IgD-negative memory B cell (primary cell): ENCODE data around the gene ZNF451. TPM values are rescaled to one million over a fixed set of nuclear protein-coding genes. Genes with fewer than 3 reads are reported as not detected.
"Not testable (repeated sequence)": the region's sequence is repeated elsewhere in the genome, so short reads cannot be mapped to it uniquely, and the experiment has no call there.

Source experiments
- H3K27ac Mint-ChIP-seq, 3 donors: one replicate each; pipeline ENCODE4 v1.8.0; 2020 to 2022; ENCODE audit warnings: mild to moderate bottlenecking in 3 of 3, mixed read lengths in 3 of 3, moderate library complexity in 1 of 3
- H3K27me3 Mint-ChIP-seq: one replicate; pipeline ENCODE4 v1.8.0; 2021; ENCODE audit warnings: mixed read lengths
- H3K36me3 Mint-ChIP-seq: one replicate; pipeline ENCODE4 v1.8.0; 2020; ENCODE audit warnings: mild to moderate bottlenecking, mixed read lengths
- H3K4me1 Mint-ChIP-seq, 3 donors: one replicate each; pipeline ENCODE4 v1.8.0; 2020 to 2022; ENCODE audit warnings: mixed read lengths in 3 of 3, mild to moderate bottlenecking in 1 of 3
- H3K4me3 Mint-ChIP-seq, 4 donors: one replicate each; pipeline ENCODE4 v1.8.0; 2020 to 2022; ENCODE audit warnings: mild to moderate bottlenecking in 4 of 4, mixed read lengths in 4 of 4, moderate library complexity in 3 of 4
- H3K9me3 Mint-ChIP-seq, 3 donors: one replicate each; pipeline ENCODE4 v1.8.0; 2020 to 2021; ENCODE audit warnings: mixed read lengths in 3 of 3, mild to moderate bottlenecking in 1 of 3
- polyA plus RNA-seq: library from polyadenylated mRNA; unstranded; fragments of 300-500 nt; fragmentation: Illumina TruSeq; gene quantifications from one replicate; pipeline ENCODE4 v1.2.3, GENCODE V29; 2021

The ZNF451 gene
- polyA plus RNA-seq, 1 donor from 2014 or later, result 22.3 TPM

DNA sequence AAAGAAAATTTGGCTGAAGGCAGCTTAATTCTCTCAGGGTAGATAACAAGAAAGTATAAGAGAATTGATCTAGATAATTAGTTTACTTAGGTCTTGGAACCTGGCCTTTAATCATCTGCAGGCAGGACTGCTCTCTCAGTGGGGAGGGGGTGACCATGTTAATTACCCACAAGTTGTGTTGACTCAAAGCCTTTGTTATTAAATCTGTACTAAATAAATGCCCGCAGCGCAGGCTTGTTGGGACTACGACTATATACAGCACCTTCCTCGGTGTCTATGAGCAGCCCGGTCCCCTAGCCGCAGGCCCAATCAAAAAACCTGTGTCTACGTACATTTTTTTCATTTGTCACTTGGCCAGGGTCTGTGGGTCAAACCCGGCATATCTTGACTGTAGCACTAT, 15.6 kb upstream of the ZNF451 start:
- peaks cover 10% of the 10 kb centered on the region for H3K36me3 Mint-ChIP-seq
- peaks cover 0 to 6% (median 2%) of the 10 kb centered on the region in 3 donors for H3K9me3 Mint-ChIP-seq
- no peak overlapping the region for H3K4me3 Mint-ChIP-seq
- peaks cover 0 to 3% (median 0%) of the 10 kb centered on the region in 3 donors for H3K4me1 Mint-ChIP-seq
- no peak overlapping the region for H3K27ac Mint-ChIP-seq
- no peaks in the 10 kb centered on the region for H3K27me3 Mint-ChIP-seq

DNA sequence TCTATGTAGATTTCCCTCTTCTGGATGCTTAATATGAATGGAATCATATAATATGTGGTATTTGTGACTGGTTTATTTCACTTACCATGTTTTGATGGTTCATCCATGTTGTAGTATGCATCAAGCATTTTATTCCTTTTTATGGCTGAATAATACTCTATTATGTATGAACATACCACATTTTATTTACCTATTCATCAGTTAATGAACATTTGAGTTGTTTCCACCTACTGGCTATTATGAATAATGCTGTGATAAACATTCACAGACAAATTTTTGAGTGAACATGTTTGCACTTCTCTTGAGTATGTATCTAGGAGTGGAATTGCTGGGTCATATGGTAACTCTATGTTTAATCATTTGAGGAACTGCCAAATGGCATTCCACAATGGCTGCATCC, 14.9 kb upstream of the ZNF451 start:
- Mint-ChIP-seq H3K4me1 (peaks cover 0 to 3% (median 0%) of the 10 kb centered on the region in 3 donors), H3K27ac (no peak overlapping the region), H3K36me3 (peaks cover 11% of the 10 kb centered on the region), H3K27me3 (no peaks in the 10 kb centered on the region), H3K4me3 (no peak overlapping the region), H3K9me3 (peaks cover 0 to 6% (median 2%) of the 10 kb centered on the region in 3 donors)

DNA sequence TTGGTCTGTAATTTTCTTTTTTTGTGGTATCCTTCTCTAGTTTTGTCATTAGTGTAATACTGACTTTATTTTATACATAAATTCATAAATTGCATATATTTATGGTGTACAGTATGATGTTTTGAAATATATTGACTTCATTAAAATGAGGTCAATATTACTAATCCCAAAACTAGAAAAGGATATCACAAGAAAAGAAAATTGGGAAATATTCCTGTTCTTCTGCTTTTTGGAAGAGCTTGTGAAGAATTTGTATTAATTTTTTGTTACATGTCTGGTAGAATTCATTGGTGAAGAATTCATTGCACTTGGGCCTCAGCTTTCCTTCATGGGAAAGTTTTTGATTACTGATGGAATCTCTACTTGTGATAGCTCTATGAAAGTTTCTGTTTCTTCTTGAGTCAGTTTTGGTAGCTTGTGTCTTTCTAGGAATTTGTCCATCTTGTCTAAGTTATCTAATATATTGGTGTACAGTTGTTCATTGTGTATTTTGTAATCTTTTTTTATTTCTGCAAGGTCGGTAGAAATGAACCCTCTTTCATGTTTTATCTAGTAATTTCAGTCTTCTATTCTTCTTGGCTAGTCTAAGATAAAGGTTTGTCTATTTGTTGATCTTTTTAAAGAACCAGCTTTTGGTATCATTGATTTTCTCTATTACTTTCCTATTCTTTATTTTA, 11.3 kb upstream of the ZNF451 start:
- Mint-ChIP-seq H3K4me1 (peaks cover 0 to 3% (median 0%) of the 10 kb centered on the region in 3 donors), H3K4me3 (no peak overlapping the region), H3K27me3 (no peaks in the 10 kb centered on the region), H3K9me3 (peaks cover 0 to 6% (median 5%) of the 10 kb centered on the region in 3 donors), H3K27ac (no peak overlapping the region), H3K36me3 (peaks cover 15% of the 10 kb centered on the region)

DNA sequence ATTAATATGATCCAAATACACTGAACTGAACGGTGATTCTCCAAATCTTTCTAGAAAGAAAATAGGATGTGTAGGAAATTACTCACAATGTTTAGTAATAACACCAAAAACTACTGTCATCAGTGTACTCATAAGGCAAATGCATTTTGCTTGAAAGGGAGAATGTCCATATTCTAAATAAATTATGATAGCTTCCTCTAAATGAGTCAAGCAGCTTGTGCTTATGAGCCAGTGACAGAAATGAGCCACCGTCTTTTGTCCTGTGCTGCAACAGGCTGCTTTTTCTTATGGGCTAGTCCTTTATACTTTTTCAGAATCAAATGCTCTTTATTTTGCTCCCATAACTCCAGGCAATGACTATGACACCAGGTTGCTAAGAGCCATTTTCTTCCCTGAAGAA, 4.5 kb upstream of the ZNF451 start:
- H3K27ac Mint-ChIP-seq, result no peak overlapping the region
- peaks cover 4 to 6% (median 5%) of the 10 kb centered on the region in 3 donors for H3K4me1 Mint-ChIP-seq
- no peaks in the 10 kb centered on the region for H3K27me3 Mint-ChIP-seq
- peaks cover 3% of the 10 kb centered on the region for H3K36me3 Mint-ChIP-seq
- H3K4me3 Mint-ChIP-seq, result peak overlapping the region in 1 of 4 donors; percentile 17
- peaks cover 0 to 1% (median 0%) of the 10 kb centered on the region in 3 donors for H3K9me3 Mint-ChIP-seq

DNA sequence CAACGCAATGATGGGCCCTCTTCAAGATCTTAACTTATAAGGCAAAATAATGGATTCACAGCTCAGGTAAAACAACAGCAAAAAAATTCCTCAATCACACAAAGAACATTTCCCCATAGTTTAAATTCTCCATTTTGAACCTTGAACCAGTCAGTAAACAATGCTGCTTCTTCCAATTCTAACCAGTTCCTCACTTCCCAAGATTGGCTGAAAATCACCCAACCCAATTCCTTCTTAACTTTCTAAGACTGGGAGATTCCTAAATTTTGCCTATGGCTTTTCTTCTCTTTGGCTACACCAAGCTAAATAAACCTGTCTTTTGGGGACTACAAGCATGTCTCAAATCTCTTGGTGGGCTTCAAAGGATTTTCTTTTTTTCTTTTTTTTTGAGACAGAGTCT, 3.1 kb upstream of the ZNF451 start:
- Mint-ChIP-seq H3K4me1 (peaks cover 8 to 13% (median 11%) of the 10 kb centered on the region in 3 donors), H3K27ac (no peak overlapping the region), H3K9me3 (no peaks in the 10 kb centered on the region), H3K4me3 (peak overlapping the region in 1 of 4 donors; percentile 68), H3K27me3 (no peaks in the 10 kb centered on the region), H3K36me3 (peaks cover 2% of the 10 kb centered on the region)

DNA sequence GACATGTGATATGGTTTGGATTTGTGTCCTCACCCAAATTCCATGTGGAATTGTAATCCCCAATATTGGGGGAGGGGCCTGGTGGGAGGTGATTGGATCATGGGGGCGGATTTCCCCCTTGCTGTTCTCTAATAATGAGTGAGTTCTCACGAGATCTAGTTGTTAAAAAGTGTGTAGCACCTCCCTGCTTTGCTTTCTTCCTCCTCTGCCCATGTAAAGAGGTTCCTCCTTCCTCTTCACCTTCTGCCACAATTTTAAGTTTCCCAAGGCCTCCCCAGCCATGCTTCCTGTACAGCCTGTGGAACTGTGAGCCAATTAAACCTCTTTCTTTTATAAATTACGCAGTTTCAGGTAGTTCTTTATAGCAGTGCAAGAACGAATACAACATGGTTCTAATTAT, 2.1 kb upstream of the ZNF451 start:
- no peak overlapping the region for H3K4me3 Mint-ChIP-seq
- peaks cover 14 to 18% (median 18%) of the 10 kb centered on the region in 3 donors for H3K4me1 Mint-ChIP-seq
- no peaks in the 10 kb centered on the region for H3K27me3 Mint-ChIP-seq
- peaks cover 4% of the 10 kb centered on the region for H3K36me3 Mint-ChIP-seq
- no peaks in the 10 kb centered on the region for H3K9me3 Mint-ChIP-seq
- no peak overlapping the region for H3K27ac Mint-ChIP-seq

DNA sequence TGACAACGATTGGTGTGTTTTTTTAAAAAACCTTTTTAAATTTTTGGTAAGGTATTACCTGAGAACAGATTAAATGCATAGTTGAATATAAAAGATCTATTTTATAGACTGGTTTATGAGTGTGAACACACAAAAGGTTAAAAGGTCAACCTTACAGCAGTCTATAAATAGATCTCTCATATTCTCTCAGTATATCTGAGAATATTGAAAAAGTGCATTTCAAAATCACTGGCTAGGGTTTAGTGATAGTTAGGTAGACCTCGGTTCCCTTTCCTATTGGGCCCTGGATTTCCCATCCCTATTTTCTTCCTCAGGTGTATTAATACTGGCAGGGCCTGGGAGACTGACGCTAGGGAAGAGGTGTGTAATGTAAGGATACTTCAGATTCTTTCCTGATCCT, 723 bp upstream of the ZNF451 start:
- Mint-ChIP-seq H3K27ac (peak overlapping the region; percentile 72 to 95 (median 79)), H3K27me3 (no peaks in the 10 kb centered on the region), H3K36me3 (peaks cover 4% of the 10 kb centered on the region), H3K9me3 (no peaks in the 10 kb centered on the region), H3K4me1 (peaks cover 23 to 27% (median 27%) of the 10 kb centered on the region in 3 donors), H3K4me3 (peak overlapping the region; percentile 92 to 99 (median 94))

DNA sequence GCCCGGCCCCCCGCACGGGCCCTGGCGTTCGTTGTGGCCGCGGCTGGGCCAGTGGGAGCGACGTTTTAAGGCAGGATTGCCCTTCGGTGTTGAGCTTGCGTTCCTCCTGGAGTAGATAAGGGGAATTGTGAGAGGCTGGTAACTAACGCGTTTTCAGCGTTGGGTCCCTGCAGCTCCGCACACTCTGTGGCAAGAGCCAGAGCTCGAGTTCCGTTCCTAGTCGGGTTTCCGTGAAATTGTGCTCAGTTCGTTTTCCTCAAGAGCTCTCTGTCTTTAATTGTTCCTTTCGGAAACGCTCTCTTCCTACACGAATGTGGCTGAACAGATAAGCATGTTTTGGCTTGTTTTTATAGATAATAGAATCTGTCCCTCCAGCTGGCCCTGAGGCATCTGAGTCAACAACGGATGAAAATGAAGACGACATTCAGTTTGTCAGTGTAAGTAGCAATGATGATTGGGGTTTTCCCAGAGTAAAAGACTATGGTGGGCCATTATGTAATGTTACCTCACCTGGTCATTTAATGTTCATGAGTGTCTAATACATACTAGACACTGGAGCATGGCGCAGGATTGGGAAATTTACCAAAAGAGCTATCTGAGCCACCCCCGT, 575 bp downstream of the ZNF451 start:
- not testable (repeated sequence) for H3K27me3 Mint-ChIP-seq, H3K9me3 Mint-ChIP-seq, H3K36me3 Mint-ChIP-seq
- Mint-ChIP-seq H3K4me3 (peak overlapping the region in 2 of 4 donors; percentile 92 to 96), H3K27ac (peak overlapping the region in 2 of 3 donors; percentile 72 to 79), H3K4me1 (peaks cover 26 to 29% (median 27%) of the 10 kb centered on the region in 3 donors)

DNA sequence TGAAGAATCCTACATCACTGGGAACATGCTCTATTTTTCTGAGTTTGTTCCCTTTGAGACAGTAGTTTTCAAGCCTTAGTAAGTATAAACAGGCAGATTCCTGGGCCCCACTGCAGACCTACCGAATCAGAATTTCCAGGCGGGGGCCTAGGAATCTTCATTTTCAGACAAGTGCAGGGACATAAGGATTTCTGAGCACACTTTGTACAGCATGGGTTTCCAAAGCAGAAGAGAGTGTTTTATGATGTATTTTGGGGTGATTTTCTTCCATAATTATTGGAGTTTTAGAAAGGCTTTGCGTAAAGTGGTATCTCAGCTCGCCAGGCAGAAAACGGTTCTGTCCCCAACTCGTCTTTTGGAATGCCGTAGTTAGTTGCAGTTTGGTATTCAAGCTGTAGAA, 1.4 kb downstream of the ZNF451 start:
- Mint-ChIP-seq H3K4me3 (peak overlapping the region; percentile 17 to 70 (median 52)), H3K4me1 (peaks cover 26 to 30% (median 27%) of the 10 kb centered on the region in 3 donors), H3K27ac (peak overlapping the region in 2 of 3 donors; percentile 22 to 68)
- H3K36me3 Mint-ChIP-seq, H3K27me3 Mint-ChIP-seq, H3K9me3 Mint-ChIP-seq: not testable (repeated sequence)

DNA sequence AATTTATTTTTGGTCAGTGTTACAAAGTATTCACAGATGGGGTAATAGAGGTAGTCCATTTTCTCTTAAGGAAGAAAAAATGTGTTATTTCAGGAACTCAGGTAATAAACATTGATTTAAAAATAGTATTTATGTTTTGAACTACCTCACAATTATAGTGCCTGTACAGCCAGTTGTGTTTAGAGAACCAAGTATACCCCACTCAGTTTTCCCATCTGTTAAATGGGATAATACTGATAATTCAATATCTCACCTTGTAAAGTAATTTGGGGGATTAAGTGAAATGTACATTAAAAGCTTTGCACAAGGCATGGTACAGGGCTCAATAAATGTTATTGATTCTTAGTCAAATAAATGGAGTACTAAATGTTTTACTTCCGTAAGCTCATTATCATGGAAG, 4.7 kb downstream of the ZNF451 start:
- peaks cover 4% of the 10 kb centered on the region for H3K36me3 Mint-ChIP-seq
- H3K9me3 Mint-ChIP-seq, result no peaks in the 10 kb centered on the region
- no peak overlapping the region for H3K4me3 Mint-ChIP-seq
- peaks cover 31 to 40% (median 39%) of the 10 kb centered on the region in 3 donors for H3K4me1 Mint-ChIP-seq
- no peak overlapping the region for H3K27ac Mint-ChIP-seq
- H3K27me3 Mint-ChIP-seq, result no peaks in the 10 kb centered on the region

DNA sequence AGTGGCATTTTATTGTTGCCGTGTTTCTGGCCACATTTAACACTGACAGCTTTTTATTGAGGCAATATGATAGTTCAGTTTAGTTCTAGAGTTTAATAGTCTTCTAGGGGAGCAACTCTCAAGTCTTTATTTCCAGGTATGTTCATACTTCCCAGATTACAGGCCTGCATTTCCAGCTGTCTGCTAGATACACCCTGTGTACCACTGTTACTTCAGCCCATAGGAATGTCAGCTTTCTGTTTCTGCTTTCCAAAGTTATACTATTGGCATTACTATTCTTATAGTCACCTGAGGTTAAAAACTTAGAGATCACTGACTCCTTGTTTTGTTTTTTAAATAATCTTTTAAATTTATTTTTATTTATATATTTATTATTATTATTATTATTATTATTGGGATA, 7.6 kb downstream of the ZNF451 start:
- Mint-ChIP-seq H3K36me3 (peaks cover 8% of the 10 kb centered on the region), H3K27me3 (no peaks in the 10 kb centered on the region), H3K4me1 (peaks cover 21 to 27% (median 26%) of the 10 kb centered on the region in 3 donors), H3K9me3 (no peaks in the 10 kb centered on the region), H3K27ac (no peak overlapping the region), H3K4me3 (no peak overlapping the region)

DNA sequence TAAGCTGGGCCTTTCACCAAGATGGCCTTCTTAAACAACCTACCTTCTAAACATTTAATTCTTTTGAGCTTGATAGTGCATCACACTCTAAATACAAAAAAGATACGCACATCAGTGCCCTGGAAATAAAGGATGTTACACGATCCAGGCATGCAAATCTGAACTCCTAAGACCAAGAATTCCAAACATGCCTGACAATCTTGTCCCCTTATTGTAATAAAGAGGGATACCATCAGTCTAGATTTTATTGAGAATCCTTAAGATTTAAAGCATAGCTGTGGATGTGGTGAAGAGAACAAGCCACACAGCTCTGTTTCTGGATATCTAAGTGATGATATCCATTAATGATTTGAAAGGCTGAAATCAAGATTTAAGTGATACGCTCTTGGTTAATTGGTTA, 13.0 kb downstream of the ZNF451 start:
- Mint-ChIP-seq H3K27ac (no peak overlapping the region), H3K27me3 (no peaks in the 10 kb centered on the region), H3K4me3 (no peak overlapping the region), H3K36me3 (peaks cover 11% of the 10 kb centered on the region), H3K4me1 (peaks cover 14 to 22% (median 21%) of the 10 kb centered on the region in 3 donors), H3K9me3 (no peaks in the 10 kb centered on the region)

DNA sequence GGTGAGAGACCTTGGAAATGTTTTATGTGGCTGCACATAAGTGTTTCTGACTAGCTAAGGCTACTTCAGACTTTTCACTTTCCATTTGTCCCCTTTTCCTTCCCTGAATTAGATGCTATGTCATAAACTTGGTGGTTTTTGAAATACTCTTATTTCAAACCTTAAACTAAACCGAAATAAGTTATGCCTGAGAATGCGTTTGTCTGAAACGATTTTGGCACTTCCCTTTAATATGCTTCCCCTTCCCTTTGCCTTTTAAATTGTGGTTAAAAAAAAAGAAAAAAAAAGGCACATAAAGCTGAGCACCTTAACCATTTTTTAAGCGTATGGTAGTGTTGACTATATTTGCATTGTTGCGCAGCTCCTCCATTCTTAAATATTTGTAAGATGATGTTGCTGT, 14.3 kb downstream of the ZNF451 start:
- Mint-ChIP-seq H3K9me3 (no peaks in the 10 kb centered on the region), H3K4me1 (peaks cover 24 to 28% (median 26%) of the 10 kb centered on the region in 3 donors), H3K27ac (no peak overlapping the region), H3K27me3 (no peaks in the 10 kb centered on the region), H3K36me3 (peaks cover 11% of the 10 kb centered on the region), H3K4me3 (no peak overlapping the region)

DNA sequence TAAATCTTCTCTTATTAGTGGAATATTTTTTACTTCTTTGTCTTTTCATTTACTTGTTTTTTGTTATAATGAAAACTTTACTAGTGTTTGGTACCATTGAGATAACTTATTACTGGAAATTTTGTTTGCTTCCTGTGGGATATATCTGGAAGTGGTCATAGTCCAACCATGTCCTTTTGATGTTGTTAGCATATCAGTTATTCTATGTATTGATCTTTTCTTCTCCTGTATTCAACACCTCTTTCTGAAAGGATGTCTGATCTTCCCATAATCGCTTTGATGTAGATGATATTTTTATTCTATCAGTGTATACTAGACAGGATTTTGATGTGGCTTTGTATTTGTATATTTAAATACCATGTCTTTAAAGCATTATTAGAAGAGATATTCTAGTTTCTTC, 17.0 kb downstream of the ZNF451 start:
- H3K9me3 Mint-ChIP-seq, result no peaks in the 10 kb centered on the region
- no peak overlapping the region for H3K27ac Mint-ChIP-seq
- peaks cover 3% of the 10 kb centered on the region for H3K36me3 Mint-ChIP-seq
- H3K4me3 Mint-ChIP-seq, result peak overlapping the region in 1 of 4 donors; percentile 61
- peaks cover 30 to 36% (median 30%) of the 10 kb centered on the region in 3 donors for H3K4me1 Mint-ChIP-seq
- no peaks in the 10 kb centered on the region for H3K27me3 Mint-ChIP-seq

DNA sequence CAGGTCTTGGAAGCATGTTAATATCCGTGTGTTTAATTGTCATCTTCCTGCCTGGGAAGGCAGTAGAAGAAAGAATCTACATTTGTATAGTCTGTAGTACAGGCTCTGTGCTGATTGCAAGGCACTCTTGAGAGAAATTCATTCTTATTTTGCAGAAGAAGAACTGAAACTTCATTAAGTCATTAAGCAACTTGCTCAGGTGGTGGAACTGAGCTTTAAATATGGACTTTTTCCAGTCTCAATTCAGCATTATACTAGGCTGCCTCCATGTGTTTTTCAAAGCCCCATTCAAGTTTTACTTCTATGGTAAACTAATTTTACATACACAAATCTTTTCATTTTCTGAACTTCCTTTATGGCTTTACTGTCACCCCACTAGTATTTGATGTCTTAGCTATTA, 18.7 kb downstream of the ZNF451 start:
- Mint-ChIP-seq H3K9me3 (no peaks in the 10 kb centered on the region), H3K4me1 (peaks cover 25 to 32% (median 30%) of the 10 kb centered on the region in 3 donors), H3K27me3 (no peaks in the 10 kb centered on the region), H3K27ac (no peak overlapping the region), H3K36me3 (peaks cover 2% of the 10 kb centered on the region), H3K4me3 (peak overlapping the region in 1 of 4 donors; percentile 28)

DNA sequence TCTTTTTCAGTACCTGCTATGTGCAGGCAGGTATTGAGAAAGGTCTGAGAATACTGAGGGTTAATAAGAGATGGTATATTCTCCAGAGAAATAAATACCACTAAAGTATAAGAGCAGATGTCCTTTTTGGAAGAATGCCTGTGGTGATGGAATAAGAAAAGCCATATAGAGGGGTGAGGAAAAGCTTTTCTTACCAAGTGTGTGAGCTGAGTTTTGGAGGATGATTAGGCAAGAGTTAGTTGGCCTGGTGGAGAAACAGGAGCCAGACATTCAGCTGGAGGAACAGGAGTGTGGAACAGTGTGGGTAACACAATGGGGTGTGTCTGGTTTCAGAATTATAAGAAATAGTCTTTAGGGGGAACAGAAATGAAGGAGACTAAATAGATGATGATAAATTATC, 19.9 kb downstream of the ZNF451 start:
- Mint-ChIP-seq H3K36me3 (peaks cover 2% of the 10 kb centered on the region), H3K4me1 (peaks cover 22 to 26% (median 23%) of the 10 kb centered on the region in 3 donors), H3K4me3 (peak overlapping the region in 1 of 4 donors; percentile 33), H3K9me3 (no peaks in the 10 kb centered on the region), H3K27ac (no peak overlapping the region), H3K27me3 (no peaks in the 10 kb centered on the region)
